HEK293 (cell line): ENCODE data around the gene DIS3L2.
"Not testable (repeated sequence)": the region's sequence is repeated elsewhere in the genome, so short reads cannot be mapped to it uniquely, and the experiment has no call there.

Experiments
- FEZF1 ChIP-seq: fragments of 450-650 bp; formaldehyde crosslinking; IDR thresholded peaks from 2 replicates; pipeline ENCODE4 v1.5.1; 2016; ENCODE audit warnings: missing biosample characterization, missing genetic modification characterization
- RBAK ChIP-seq: fragments of 450-650 bp; formaldehyde crosslinking; IDR thresholded peaks from 2 replicates; pipeline ENCODE4 v1.5.1; 2016; ENCODE audit warnings: missing biosample characterization, missing genetic modification characterization
- ZNF121 ChIP-seq: fragments of 450-650 bp; formaldehyde crosslinking; IDR thresholded peaks from 2 replicates; pipeline ENCODE4 v1.5.1; 2016; ENCODE audit warnings: missing biosample characterization, missing genetic modification characterization
- TF ChIP-seq, protein P1 (sequence below): fragments of 450-650 bp; formaldehyde crosslinking; IDR thresholded peaks from 2 replicates; pipeline ENCODE4 v1.5.1; 2016; ENCODE audit warnings: missing biosample characterization, missing genetic modification characterization
- TF ChIP-seq, protein P2 (sequence below): fragments of 450-650 bp; formaldehyde crosslinking; IDR thresholded peaks from 2 replicates; pipeline ENCODE4 v1.5.1; 2016; ENCODE audit warnings: missing biosample characterization, missing genetic modification characterization, borderline replicate concordance
- TF ChIP-seq, protein P3 (sequence below): fragments of 450-650 bp; formaldehyde crosslinking; IDR thresholded peaks from 2 replicates; pipeline ENCODE4 v1.5.1; 2016; ENCODE audit warnings: missing biosample characterization, missing genetic modification characterization

DNA sequence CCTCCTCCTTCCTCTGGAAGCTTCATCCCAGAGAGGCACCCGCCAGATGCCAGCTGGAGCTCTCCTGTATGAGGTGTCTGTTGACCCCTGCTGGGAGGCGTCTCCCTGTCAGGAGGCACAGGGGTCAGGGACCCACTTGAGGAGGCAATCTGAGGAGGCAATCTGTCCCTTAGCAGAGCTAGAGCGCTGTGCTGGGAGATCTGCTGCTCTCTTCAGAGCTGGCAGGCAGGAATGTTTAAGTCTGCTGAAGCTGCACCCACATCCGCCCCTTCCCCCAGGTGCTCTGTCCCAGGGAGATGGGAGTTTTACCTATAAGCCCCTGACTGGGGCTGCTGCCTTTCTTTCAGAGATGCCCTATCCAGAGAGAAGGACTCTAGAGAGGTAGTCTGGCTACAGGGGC lies 75.4 kb downstream of the DIS3L2 start:
- not testable (repeated sequence) for TF ChIP-seq ZNF121, FEZF1, RBAK (tag by site-specific recombination)
- TF ChIP-seq, protein P1, sequence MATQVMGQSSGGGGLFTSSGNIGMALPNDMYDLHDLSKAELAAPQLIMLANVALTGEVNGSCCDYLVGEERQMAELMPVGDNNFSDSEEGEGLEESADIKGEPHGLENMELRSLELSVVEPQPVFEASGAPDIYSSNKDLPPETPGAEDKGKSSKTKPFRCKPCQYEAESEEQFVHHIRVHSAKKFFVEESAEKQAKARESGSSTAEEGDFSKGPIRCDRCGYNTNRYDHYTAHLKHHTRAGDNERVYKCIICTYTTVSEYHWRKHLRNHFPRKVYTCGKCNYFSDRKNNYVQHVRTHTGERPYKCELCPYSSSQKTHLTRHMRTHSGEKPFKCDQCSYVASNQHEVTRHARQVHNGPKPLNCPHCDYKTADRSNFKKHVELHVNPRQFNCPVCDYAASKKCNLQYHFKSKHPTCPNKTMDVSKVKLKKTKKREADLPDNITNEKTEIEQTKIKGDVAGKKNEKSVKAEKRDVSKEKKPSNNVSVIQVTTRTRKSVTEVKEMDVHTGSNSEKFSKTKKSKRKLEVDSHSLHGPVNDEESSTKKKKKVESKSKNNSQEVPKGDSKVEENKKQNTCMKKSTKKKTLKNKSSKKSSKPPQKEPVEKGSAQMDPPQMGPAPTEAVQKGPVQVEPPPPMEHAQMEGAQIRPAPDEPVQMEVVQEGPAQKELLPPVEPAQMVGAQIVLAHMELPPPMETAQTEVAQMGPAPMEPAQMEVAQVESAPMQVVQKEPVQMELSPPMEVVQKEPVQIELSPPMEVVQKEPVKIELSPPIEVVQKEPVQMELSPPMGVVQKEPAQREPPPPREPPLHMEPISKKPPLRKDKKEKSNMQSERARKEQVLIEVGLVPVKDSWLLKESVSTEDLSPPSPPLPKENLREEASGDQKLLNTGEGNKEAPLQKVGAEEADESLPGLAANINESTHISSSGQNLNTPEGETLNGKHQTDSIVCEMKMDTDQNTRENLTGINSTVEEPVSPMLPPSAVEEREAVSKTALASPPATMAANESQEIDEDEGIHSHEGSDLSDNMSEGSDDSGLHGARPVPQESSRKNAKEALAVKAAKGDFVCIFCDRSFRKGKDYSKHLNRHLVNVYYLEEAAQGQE, result not testable (repeated sequence)
- TF ChIP-seq, protein P2, sequence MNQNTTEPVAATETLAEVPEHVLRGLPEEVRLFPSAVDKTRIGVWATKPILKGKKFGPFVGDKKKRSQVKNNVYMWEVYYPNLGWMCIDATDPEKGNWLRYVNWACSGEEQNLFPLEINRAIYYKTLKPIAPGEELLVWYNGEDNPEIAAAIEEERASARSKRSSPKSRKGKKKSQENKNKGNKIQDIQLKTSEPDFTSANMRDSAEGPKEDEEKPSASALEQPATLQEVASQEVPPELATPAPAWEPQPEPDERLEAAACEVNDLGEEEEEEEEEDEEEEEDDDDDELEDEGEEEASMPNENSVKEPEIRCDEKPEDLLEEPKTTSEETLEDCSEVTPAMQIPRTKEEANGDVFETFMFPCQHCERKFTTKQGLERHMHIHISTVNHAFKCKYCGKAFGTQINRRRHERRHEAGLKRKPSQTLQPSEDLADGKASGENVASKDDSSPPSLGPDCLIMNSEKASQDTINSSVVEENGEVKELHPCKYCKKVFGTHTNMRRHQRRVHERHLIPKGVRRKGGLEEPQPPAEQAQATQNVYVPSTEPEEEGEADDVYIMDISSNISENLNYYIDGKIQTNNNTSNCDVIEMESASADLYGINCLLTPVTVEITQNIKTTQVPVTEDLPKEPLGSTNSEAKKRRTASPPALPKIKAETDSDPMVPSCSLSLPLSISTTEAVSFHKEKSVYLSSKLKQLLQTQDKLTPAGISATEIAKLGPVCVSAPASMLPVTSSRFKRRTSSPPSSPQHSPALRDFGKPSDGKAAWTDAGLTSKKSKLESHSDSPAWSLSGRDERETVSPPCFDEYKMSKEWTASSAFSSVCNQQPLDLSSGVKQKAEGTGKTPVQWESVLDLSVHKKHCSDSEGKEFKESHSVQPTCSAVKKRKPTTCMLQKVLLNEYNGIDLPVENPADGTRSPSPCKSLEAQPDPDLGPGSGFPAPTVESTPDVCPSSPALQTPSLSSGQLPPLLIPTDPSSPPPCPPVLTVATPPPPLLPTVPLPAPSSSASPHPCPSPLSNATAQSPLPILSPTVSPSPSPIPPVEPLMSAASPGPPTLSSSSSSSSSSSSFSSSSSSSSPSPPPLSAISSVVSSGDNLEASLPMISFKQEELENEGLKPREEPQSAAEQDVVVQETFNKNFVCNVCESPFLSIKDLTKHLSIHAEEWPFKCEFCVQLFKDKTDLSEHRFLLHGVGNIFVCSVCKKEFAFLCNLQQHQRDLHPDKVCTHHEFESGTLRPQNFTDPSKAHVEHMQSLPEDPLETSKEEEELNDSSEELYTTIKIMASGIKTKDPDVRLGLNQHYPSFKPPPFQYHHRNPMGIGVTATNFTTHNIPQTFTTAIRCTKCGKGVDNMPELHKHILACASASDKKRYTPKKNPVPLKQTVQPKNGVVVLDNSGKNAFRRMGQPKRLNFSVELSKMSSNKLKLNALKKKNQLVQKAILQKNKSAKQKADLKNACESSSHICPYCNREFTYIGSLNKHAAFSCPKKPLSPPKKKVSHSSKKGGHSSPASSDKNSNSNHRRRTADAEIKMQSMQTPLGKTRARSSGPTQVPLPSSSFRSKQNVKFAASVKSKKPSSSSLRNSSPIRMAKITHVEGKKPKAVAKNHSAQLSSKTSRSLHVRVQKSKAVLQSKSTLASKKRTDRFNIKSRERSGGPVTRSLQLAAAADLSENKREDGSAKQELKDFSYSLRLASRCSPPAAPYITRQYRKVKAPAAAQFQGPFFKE (tag by site-specific recombination), result not testable (repeated sequence)
- TF ChIP-seq, protein P3, sequence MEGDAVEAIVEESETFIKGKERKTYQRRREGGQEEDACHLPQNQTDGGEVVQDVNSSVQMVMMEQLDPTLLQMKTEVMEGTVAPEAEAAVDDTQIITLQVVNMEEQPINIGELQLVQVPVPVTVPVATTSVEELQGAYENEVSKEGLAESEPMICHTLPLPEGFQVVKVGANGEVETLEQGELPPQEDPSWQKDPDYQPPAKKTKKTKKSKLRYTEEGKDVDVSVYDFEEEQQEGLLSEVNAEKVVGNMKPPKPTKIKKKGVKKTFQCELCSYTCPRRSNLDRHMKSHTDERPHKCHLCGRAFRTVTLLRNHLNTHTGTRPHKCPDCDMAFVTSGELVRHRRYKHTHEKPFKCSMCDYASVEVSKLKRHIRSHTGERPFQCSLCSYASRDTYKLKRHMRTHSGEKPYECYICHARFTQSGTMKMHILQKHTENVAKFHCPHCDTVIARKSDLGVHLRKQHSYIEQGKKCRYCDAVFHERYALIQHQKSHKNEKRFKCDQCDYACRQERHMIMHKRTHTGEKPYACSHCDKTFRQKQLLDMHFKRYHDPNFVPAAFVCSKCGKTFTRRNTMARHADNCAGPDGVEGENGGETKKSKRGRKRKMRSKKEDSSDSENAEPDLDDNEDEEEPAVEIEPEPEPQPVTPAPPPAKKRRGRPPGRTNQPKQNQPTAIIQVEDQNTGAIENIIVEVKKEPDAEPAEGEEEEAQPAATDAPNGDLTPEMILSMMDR (tag by site-specific recombination), result not testable (repeated sequence)
